Measurements from ENCODE around the gene KIF26A.

The KIF26A gene

DNA sequence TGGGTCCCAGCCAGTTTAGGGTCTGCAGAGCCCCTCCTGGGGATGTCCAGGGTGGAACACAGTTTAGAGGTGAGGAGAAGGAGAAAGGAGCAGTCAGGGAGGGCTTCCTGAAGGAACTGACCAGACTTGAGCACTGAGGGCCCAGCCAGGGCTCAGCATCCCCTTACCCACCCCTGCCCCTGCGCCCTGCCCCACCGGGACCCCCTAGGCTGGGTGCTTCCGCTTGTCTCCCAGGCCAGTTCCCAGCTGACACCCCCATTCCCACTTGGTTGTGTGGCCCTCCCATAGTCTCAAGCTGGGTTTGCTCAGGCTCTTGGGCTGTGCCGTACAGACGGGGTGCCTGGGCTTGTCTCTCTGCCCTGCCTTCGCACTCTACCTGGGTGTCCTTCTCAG is 26.3 kb upstream of the KIF26A start:
- no peak for TF ChIP-seq CTCF (IDR thresholded peaks at IDR 0.05; ENCODE audit: borderline replicate concordance, insufficient read depth, low read depth, low read length)

DNA sequence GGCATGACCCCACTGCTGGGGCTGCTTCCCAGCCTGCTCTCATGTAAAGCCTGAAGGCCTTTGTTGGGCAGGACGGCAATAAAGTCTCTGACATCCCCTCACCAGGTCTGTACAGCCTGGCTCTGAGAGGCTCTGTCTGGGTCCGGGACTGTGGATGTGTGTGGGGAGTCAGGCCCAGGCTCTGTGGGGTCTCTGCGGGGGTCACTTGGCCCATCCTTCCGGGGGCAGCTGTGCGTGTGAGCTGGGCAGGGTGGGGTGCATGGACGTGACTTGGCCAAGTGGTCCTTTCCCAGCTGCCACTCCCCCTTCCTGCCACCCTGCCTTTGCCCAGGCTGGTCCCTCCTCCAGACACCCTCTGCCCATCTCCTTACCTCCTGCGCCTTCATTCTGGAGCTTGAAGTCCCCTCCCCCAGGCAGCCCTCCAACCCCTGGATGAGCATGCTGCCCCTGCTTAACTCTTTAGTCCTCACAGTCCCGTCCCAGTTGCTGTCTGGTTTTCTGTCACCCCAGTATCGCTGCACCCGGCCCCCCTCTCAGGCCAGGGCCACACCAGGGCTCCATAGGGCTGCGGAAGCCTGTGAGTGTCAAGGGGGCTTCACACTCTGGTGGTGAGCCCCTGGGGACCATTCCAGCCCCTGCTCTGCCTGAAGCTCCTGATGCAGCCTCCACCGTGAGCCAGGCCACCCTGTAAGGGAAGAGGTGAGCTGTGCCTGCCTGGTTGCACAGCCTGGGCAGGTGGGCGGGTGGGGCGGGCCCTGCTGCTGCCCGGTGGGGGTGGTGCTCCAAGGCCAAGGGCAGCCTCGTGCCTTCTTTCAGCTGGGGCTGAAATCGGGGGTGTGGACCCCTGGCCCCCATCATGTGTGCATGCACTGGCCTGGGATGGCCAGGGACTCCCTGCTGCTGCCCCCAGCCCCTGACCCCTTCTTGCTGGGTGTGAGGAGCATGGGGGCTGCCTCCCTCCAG is 25.5 kb upstream of the KIF26A start:
- no peak overlapping the region for H3K4me3 ChIP-seq (ENCODE audit: low read depth, low read length)
- no peak for TF ChIP-seq CTCF (IDR thresholded peaks at IDR 0.05; ENCODE audit: borderline replicate concordance, insufficient read depth, low read depth, low read length)

More for the DNA sequence above, 26.3 kb upstream of the KIF26A start:
- H3K4me3 ChIP-seq (ENCODE audit: low read depth, low read length): no peak overlapping the region

DNA sequence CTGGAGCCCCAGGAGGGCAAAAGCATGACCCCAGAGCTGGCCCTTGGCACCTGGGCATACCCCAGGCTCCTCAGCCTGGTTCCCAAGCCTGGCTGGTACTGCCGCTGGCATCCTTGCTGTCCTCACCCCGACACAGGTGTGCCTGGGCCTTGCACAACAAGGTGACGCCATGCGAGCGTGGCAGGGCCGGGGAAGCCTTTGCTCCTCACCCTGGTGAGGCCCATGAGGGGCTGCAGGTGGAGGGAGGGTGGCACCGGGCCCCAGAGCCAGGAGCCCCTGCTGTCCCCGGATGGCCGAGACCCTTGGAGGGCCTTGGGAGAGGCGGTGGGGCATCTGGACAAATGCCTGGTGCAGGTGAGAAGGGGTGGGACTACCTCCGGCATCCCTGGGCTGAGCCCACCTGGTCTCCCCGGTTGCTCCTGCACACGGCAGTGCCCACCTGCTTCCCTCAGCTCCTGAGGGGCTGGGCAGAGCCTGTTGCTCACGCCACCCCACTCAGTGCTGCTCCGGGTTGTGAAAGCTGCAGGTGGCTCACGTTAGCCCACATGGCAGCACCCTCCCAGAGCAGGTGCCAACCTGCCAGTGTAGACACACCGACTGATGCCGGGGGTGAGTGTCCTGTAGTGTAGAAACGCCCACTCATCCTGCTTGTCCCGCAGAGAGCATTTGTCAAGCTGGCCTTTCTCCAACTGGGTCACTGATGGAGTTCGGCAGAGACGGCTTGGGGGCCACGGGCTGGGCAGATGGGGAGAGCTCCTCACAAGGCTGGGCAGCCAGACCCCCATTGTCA is 24.6 kb upstream of the KIF26A start:
- H3K4me3 ChIP-seq (ENCODE audit: low read depth, low read length): no peak overlapping the region
- TF ChIP-seq CTCF (IDR thresholded peaks at IDR 0.05; ENCODE audit: borderline replicate concordance, insufficient read depth, low read depth, low read length): no peak

DNA sequence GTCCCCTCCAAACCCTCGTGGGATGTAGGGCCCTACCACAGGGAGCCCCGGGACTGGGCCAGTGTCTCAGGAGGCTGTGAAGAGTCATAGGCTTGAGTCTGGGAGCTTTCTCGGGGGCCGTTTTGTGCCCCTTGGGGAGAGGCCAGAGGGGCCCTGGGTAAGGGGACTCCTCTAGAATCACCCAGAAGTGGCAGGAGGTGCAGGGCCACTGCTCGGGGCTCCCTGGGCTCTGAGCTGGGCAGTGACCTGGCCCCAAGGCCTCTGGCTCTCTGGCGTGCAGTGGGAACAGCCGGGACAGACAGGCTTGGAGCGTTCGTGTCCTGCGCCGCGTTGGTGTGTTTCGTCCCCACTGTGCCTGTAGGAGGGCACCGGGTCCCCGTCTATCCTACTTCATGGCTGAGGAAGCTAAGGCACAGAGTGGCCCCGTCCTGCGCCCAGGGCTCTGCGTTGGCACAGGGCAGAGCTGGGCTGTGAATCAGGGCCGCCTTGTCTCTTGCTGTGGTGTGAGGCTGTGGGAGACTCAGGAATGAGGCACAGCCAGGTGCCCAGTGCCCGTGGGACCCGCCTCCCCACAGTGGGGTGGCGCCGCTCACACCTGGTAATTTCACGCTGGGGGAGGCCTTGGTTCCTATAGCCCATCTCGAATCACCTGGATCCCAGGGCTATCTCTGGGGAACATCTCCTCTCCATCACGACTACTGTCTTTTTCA is 23.8 kb upstream of the KIF26A start:
- H3K4me3 ChIP-seq (ENCODE audit: low read depth, low read length): no peak overlapping the region

DNA sequence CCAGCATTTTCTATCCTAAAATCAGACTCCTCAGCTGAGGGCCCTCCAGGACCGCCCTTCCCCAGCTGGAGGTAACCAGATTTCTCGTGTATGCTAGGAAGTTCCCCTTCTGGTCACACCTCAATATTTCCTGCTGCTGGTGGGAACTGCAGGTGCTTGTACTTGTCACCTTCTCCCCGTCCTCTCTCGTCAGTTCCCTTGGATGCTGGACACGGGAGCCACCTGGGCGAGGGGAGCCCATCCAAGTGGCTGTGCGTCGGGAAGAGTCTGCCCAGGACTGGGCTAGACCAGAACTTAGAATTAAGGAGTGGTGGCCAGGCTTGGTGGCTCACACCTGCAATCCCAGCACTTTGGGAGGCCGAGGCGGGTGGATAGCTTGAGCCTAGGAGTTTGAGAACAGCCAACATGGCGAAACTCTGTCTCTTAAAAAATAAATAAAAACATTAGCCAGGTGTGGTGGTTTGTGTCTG is 23.2 kb upstream of the KIF26A start:
- TF ChIP-seq CTCF (IDR thresholded peaks at IDR 0.05; ENCODE audit: borderline replicate concordance, insufficient read depth, low read depth, low read length): no peak
- H3K4me3 ChIP-seq (ENCODE audit: low read depth, low read length): no peak overlapping the region

More for the DNA sequence above, 23.8 kb upstream of the KIF26A start:
- no peak for TF ChIP-seq CTCF (IDR thresholded peaks at IDR 0.05; ENCODE audit: borderline replicate concordance, insufficient read depth, low read depth, low read length)

DNA sequence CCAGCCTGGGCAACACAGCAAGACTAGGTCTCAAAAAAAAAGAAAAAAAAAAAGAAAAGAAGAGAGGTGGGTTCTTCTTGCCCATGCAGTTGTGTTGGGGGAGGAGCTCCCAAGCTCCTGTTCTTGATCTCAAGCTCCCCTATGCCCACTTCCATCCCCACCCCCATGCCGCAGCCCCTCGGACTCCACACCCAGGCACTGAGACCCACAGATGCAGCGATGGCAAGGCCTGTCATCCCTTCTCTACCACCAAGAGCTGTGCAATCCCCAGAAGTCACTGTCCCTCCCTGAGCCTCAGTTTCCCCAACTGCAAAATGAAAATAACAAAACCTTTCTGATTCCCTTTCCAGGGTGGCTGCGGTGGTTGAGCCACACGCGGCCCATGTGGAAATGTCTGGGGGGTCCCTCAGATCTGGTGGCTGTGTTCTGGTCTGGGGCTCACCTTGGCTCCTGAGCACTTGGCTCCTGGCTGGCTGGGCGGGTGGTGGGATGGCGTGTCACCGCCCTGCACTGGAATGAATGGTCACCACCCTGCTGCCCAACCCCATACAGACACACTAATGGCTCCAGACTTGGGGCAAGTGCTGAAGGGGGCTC is 22.6 kb upstream of the KIF26A start:
- H3K4me3 ChIP-seq (ENCODE audit: low read depth, low read length): no peak overlapping the region
- no peak for TF ChIP-seq CTCF (IDR thresholded peaks at IDR 0.05; ENCODE audit: borderline replicate concordance, insufficient read depth, low read depth, low read length)
